ENCODE measurements around the gene DNM1. TPM values are rescaled to one million over a fixed set of nuclear protein-coding genes. Genes with fewer than 3 reads are reported as not detected.

DNM1 gene
- 0.18 TPM for polyA plus RNA-seq

GRCh38 chr9:128203024-128203706 lies at the start of gene DNM1:
DNM1 (plus strand) TSS chr9:128203379; CDS start chr9:128203471, 92 bp downstream.
- H3K27me3 Mint-ChIP-seq: peaks cover 16% of the 10 kb centered on the region
- peak within 1 kb of the TSS; percentile 74 to 94 (median 88) for H3K4me3 Mint-ChIP-seq
- H3K36me3 Mint-ChIP-seq: peaks cover 2% of the 10 kb centered on the region
- H3K4me1 Mint-ChIP-seq: peaks cover 3 to 7% (median 7%) of the 10 kb centered on the region in 3 donors
- H3K27ac Mint-ChIP-seq: peak within 1 kb of the TSS in 1 of 3 donors; percentile 86
- H3K9me3 Mint-ChIP-seq: peaks cover 0 to 1% (median 0%) of the 10 kb centered on the region in 3 donors

DNA sequence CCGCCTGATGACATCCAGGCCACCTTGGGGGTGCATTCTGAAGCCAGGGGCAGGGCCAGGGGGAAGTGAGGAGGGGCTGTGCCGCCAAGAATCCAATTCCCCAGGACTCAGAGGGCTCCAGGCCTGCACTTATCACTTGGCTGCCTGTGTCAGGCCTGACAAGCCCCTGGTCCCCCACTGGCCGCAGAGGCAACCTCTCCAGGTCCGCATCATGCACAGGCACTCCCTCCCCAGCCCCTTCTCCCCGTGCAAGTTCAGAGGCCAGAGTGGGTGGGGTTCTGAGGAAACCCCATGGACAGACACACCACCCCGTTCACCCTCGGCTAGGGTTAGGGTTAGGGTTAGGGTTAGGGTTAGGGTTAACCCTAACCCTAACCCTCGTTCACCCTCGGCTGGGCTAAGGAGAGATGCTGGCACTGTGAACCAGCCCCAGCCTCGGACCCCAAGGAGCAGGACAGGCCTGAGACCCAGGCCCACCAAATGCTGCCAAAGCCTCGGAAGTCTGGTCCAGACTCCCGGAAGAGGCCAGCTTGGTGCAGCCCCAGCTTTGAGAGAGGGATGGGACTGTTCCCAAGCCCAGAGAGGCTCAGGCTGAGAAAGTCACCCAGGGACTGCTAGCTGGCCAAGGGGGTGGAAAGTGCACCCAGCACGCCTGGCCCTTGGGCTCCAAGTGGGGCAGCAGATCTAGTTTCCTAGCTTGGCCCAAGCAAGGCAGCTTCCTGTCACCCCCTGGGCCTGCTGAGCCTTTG lies 49.1 kb upstream of the DNM1 start:
- Mint-ChIP-seq H3K4me1 (peaks cover 0 to under 1% (median 0%) of the 10 kb centered on the region in 3 donors), H3K27ac (no peak overlapping the region), H3K36me3 (peaks cover 2% of the 10 kb centered on the region), H3K9me3 (no peaks in the 10 kb centered on the region), H3K4me3 (no peak overlapping the region), H3K27me3 (peaks cover 7% of the 10 kb centered on the region)

DNA sequence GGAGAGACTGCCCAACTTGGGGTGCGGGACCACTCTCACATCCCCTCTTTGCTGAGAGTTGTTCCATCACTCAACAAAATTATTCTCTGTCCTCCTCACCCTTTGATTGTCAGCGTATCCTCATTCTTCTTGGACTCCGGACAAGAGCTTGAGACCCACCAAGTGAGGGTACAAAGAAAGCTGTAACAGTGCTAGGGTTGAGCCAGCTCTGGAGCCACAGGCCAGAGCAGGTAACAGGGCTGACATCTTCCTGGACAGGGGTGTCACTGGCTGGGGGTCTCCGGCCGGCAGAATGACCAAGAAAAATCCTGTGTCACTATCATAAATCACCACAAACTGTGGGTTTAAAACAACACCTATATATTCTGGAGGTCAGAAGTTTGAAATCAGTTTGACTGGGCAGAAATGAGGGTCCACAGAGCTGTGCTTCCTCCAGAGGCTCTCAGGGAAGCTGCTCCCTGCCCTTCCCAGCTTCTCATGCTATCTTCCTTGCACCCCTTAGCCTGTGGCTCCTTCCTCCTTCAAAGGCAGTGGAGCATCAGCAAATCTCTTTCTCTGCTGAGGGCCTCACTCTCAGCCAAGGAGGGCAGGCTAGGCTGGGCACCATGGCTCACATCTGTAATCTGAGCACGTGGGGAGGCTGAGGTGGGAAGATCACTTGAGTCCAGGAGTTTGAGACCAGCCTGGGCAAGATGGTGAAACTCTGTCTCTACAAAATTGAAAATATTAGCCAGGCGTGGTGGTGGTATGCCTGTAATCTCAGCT lies 47.3 kb upstream of the DNM1 start:
- peaks cover 1 to 8% (median 4%) of the 10 kb centered on the region in 3 donors for H3K4me1 Mint-ChIP-seq
- H3K27me3 Mint-ChIP-seq: peaks cover 1% of the 10 kb centered on the region
- peak overlapping the region in 1 of 4 donors; percentile 26 for H3K4me3 Mint-ChIP-seq
- H3K9me3 Mint-ChIP-seq: no peaks in the 10 kb centered on the region
- H3K27ac Mint-ChIP-seq: peak overlapping the region in 1 of 3 donors; percentile 39
- H3K36me3 Mint-ChIP-seq: no peaks in the 10 kb centered on the region

GRCh38 chr9:128159522-128159783 lies 43.7 kb upstream of the DNM1 start:
- Mint-ChIP-seq H3K9me3 (no peaks in the 10 kb centered on the region), H3K27ac (peak overlapping the region; percentile 46 to 75 (median 67)), H3K4me3 (peak overlapping the region; percentile 77 to 90 (median 85)), H3K36me3 (no peaks in the 10 kb centered on the region), H3K4me1 (peaks cover 4 to 13% (median 9%) of the 10 kb centered on the region in 3 donors), H3K27me3 (no peaks in the 10 kb centered on the region)

- H3K4me3 Mint-ChIP-seq: peak within 1 kb of the TSS; percentile 77 to 90 (median 85)
- H3K9me3 Mint-ChIP-seq: no peaks in the 10 kb centered on the region
- H3K27me3 Mint-ChIP-seq: no peaks in the 10 kb centered on the region
- H3K27ac Mint-ChIP-seq: peak within 1 kb of the TSS; percentile 46 to 75 (median 67)
- peaks cover 4 to 13% (median 9%) of the 10 kb centered on the region in 3 donors for H3K4me1 Mint-ChIP-seq
- H3K36me3 Mint-ChIP-seq: no peaks in the 10 kb centered on the region
Observed at GRCh38 chr9:128159784-128160602, 43.2 kb upstream of the DNM1 start, which contains the start of gene BBLN. BBLN (plus strand) TSS chr9:128160265; CDS start chr9:128160408, 143 bp downstream.

GRCh38 chr9:128160603-128160987 lies 42.6 kb upstream of the DNM1 start:
- Mint-ChIP-seq H3K27me3 (no peaks in the 10 kb centered on the region), H3K4me3 (peak overlapping the region; percentile 77 to 90 (median 85)), H3K27ac (peak overlapping the region in 2 of 3 donors; percentile 36 to 55), H3K4me1 (peaks cover 4 to 13% (median 9%) of the 10 kb centered on the region in 3 donors), H3K36me3 (no peaks in the 10 kb centered on the region), H3K9me3 (no peaks in the 10 kb centered on the region)

GRCh38 chr9:128161215-128161902 lies 41.8 kb upstream of the DNM1 start:
- H3K4me1 Mint-ChIP-seq: peaks cover 4 to 13% (median 9%) of the 10 kb centered on the region in 3 donors
- peak overlapping the region; percentile 75 to 90 (median 85) for H3K4me3 Mint-ChIP-seq
- no peaks in the 10 kb centered on the region for H3K9me3 Mint-ChIP-seq
- no peaks in the 10 kb centered on the region for H3K27me3 Mint-ChIP-seq
- H3K36me3 Mint-ChIP-seq: no peaks in the 10 kb centered on the region
- peak overlapping the region in 2 of 3 donors; percentile 36 to 55 for H3K27ac Mint-ChIP-seq

- Mint-ChIP-seq H3K4me3 (peak overlapping the region in 2 of 4 donors; percentile 19 to 75), H3K27me3 (no peaks in the 10 kb centered on the region), H3K9me3 (no peaks in the 10 kb centered on the region), H3K27ac (peak overlapping the region in 2 of 3 donors; percentile 65 to 67), H3K36me3 (peaks cover 2% of the 10 kb centered on the region), H3K4me1 (peaks cover 4 to 13% (median 9%) of the 10 kb centered on the region in 3 donors)
Observed at GRCh38 chr9:128162215-128163026, 40.8 kb upstream of the DNM1 start.

GRCh38 chr9:128163027-128163515 lies 40.1 kb upstream of the DNM1 start:
- no peaks in the 10 kb centered on the region for H3K27me3 Mint-ChIP-seq
- peaks cover 4 to 13% (median 9%) of the 10 kb centered on the region in 3 donors for H3K4me1 Mint-ChIP-seq
- H3K36me3 Mint-ChIP-seq: peaks cover 2% of the 10 kb centered on the region
- no peaks in the 10 kb centered on the region for H3K9me3 Mint-ChIP-seq
- H3K4me3 Mint-ChIP-seq: peak overlapping the region in 1 of 4 donors; percentile 75
- H3K27ac Mint-ChIP-seq: peak overlapping the region in 1 of 3 donors; percentile 67

- H3K9me3 Mint-ChIP-seq: no peaks in the 10 kb centered on the region
- H3K4me3 Mint-ChIP-seq: peak overlapping the region in 1 of 4 donors; percentile 52
- H3K36me3 Mint-ChIP-seq: peaks cover 2% of the 10 kb centered on the region
- H3K4me1 Mint-ChIP-seq: peaks cover 4 to 13% (median 11%) of the 10 kb centered on the region in 3 donors
- no peak overlapping the region for H3K27ac Mint-ChIP-seq
- H3K27me3 Mint-ChIP-seq: no peaks in the 10 kb centered on the region
Observed at GRCh38 chr9:128163523-128164306, 39.5 kb upstream of the DNM1 start.

- H3K27me3 Mint-ChIP-seq: no peaks in the 10 kb centered on the region
- peak overlapping the region in 1 of 4 donors; percentile 52 for H3K4me3 Mint-ChIP-seq
- H3K27ac Mint-ChIP-seq: peak overlapping the region in 1 of 3 donors; percentile 19
- H3K4me1 Mint-ChIP-seq: peaks cover 4 to 10% (median 9%) of the 10 kb centered on the region in 3 donors
- no peaks in the 10 kb centered on the region for H3K9me3 Mint-ChIP-seq
- H3K36me3 Mint-ChIP-seq: peaks cover 3% of the 10 kb centered on the region
Observed at GRCh38 chr9:128164307-128164885, 38.8 kb upstream of the DNM1 start.

DNA sequence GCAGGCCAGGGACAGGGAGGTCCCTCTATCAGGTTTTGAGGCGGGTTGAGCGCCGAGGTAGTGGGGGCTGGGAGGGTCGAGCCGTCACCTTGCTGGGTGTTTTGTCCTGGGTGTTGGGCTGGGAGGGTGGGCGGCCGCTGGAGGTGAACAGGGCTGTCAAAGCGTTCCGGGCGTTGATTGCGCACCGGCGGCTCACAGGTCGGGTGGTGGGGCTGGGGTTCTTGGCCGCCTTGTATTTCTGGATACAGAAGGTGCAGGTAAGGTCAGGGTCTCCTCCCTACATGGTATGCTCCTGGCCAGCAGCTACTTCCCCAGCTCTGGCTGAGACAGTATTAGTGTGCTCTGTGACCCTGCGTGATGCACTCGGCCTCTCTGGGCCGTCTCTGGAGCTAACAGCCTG lies 37.0 kb upstream of the DNM1 start:
- Mint-ChIP-seq H3K36me3 (peaks cover 3% of the 10 kb centered on the region), H3K27me3 (no peaks in the 10 kb centered on the region), H3K4me3 (no peak overlapping the region), H3K4me1 (peaks cover under 1 to 4% (median 2%) of the 10 kb centered on the region in 3 donors), H3K9me3 (no peaks in the 10 kb centered on the region), H3K27ac (no peak overlapping the region)

Data from IgD-negative memory B cell (primary cell).